H9 (cell line): Measurements from ENCODE around the gene GNL3. TPM values are rescaled to one million over a fixed set of nuclear protein-coding genes. Genes with fewer than 3 reads are reported as not detected.

Experiments
- DNase-seq: peaks from one replicate; pipeline ENCODE4 v3.0.0-alpha.2; 2017
- H2AFZ ChIP-seq: one replicate; pipeline ENCODE4 v1.6.1; 2013; ENCODE audit warnings: mild to moderate bottlenecking, low read length, control low read depth, moderate library complexity
- H2AK5ac ChIP-seq: 2 replicates; pipeline ENCODE4 v1.6.1; 2013; ENCODE audit warnings: low read length, control low read depth, mixed read lengths; ENCODE audit not compliant: insufficient read length
- H2BK120ac ChIP-seq: one replicate; pipeline ENCODE4 v1.6.1; 2013; ENCODE audit warnings: low read depth, mild to moderate bottlenecking, low read length, control low read depth, inconsistent platforms; ENCODE audit not compliant: poor library complexity, severe bottlenecking
- H2BK12ac ChIP-seq: 2 replicates; pipeline ENCODE4 v1.6.1; 2013; ENCODE audit warnings: low read length, control low read depth, mixed read lengths, low read depth; ENCODE audit not compliant: insufficient read length
- H2BK15ac ChIP-seq: 2 replicates; pipeline ENCODE4 v1.6.1; 2013; ENCODE audit warnings: low read depth, low read length, control low read depth
- H2BK20ac ChIP-seq: one replicate; pipeline ENCODE4 v1.6.1; 2013; ENCODE audit warnings: low read depth, mild to moderate bottlenecking, low read length, control low read depth, inconsistent platforms; ENCODE audit not compliant: poor library complexity, severe bottlenecking
- H2BK5ac ChIP-seq: 2 replicates; pipeline ENCODE4 v1.6.1; 2013; ENCODE audit warnings: low read length, control low read depth, mixed read lengths; ENCODE audit not compliant: insufficient read length
- H3K14ac ChIP-seq: 2 replicates; pipeline ENCODE4 v1.6.1; 2013; ENCODE audit warnings: low read length, control low read depth; ENCODE audit not compliant: insufficient read depth
- H3K18ac ChIP-seq: 2 replicates; pipeline ENCODE4 v1.6.1; 2013; ENCODE audit warnings: low read depth, mild to moderate bottlenecking, mixed read lengths, low read length, control low read depth; ENCODE audit not compliant: insufficient read length
- H3K23ac ChIP-seq: 2 replicates; pipeline ENCODE4 v1.6.1; 2013; ENCODE audit warnings: low read length, control low read depth, mixed read lengths, low read depth; ENCODE audit not compliant: insufficient read length
- H3K23me2 ChIP-seq: 2 replicates; pipeline ENCODE4 v1.6.1; 2013; ENCODE audit warnings: low read depth, mild to moderate bottlenecking, mixed read lengths, low read length, control low read depth; ENCODE audit not compliant: insufficient read length, poor library complexity, severe bottlenecking
- H3K27ac ChIP-seq: 2 replicates; pipeline ENCODE4 v1.5.1; 2013; ENCODE audit warnings: low read length, control low read depth, mixed read lengths, low read depth; ENCODE audit not compliant: insufficient read length
- H3K27me3 ChIP-seq: 2 replicates; pipeline ENCODE4 v1.6.1; 2013; ENCODE audit warnings: low read length, control low read depth, inconsistent platforms; ENCODE audit not compliant: insufficient read depth
- H3K4ac ChIP-seq: 2 replicates; pipeline ENCODE4 v1.6.1; 2013; ENCODE audit warnings: low read depth, mild to moderate bottlenecking, control low read depth, inconsistent platforms, low read length, moderate library complexity
- H3K4me1 ChIP-seq: 2 replicates; pipeline ENCODE4 v1.6.1; 2013; ENCODE audit warnings: low read length, control low read depth, inconsistent platforms; ENCODE audit not compliant: insufficient read depth
- H3K4me2 ChIP-seq: 2 replicates; pipeline ENCODE4 v1.6.1; 2013; ENCODE audit warnings: low read length, control low read depth, mixed read lengths; ENCODE audit not compliant: insufficient read length, insufficient read depth
- H3K56ac ChIP-seq: 2 replicates; pipeline ENCODE4 v1.6.1; 2013; ENCODE audit warnings: low read depth, mild to moderate bottlenecking, mixed read lengths, low read length, control low read depth; ENCODE audit not compliant: insufficient read length
- H3K79me1 ChIP-seq: 2 replicates; pipeline ENCODE4 v1.6.1; 2013; ENCODE audit warnings: low read depth, mild to moderate bottlenecking, moderate library complexity, low read length, control low read depth, inconsistent platforms; ENCODE audit not compliant: insufficient read depth, poor library complexity, severe bottlenecking
- H3K79me2 ChIP-seq: 2 replicates; pipeline ENCODE4 v1.6.1; 2013; ENCODE audit warnings: low read length, control low read depth, inconsistent platforms; ENCODE audit not compliant: insufficient read depth
- H3K9ac ChIP-seq: 2 replicates; pipeline ENCODE4 v1.6.1; 2013; ENCODE audit warnings: low read length, control low read depth, mixed read lengths; ENCODE audit not compliant: insufficient read length; ENCODE audit errors: extremely low read depth
- H3K9me3 ChIP-seq: one replicate; pipeline ENCODE4 v1.6.1; 2013; ENCODE audit warnings: low read depth, low read length, inconsistent platforms; ENCODE audit not compliant: control insufficient read depth
- H3T11ph ChIP-seq: one replicate; pipeline ENCODE4 v1.6.1; 2013; ENCODE audit warnings: mild to moderate bottlenecking, low read length, control low read depth, inconsistent platforms
- H4K20me1 ChIP-seq: one replicate; pipeline ENCODE4 v1.6.1; 2013; ENCODE audit not compliant: control insufficient read depth, insufficient read length, insufficient read depth
- H4K5ac ChIP-seq: 2 replicates; pipeline ENCODE4 v1.6.1; 2013; ENCODE audit warnings: low read depth, mild to moderate bottlenecking, mixed read lengths, low read length, control low read depth; ENCODE audit not compliant: insufficient read length
- H4K8ac ChIP-seq: replicated peaks from 2 replicates; pipeline ENCODE4 v1.6.1; 2013; ENCODE audit warnings: low read length, control low read depth, mixed read lengths, low read depth; ENCODE audit not compliant: insufficient read length
- H4K91ac ChIP-seq: 2 replicates; pipeline ENCODE4 v1.6.1; 2013; ENCODE audit warnings: low read depth, mild to moderate bottlenecking, moderate library complexity, mixed read lengths, low read length, control low read depth; ENCODE audit not compliant: insufficient read length
- H3K27ac Mint-ChIP-seq, 3 experiments: 2 replicates in 2 of 3; 3 replicates in 1 of 3; pipeline ENCODE4 v1.8.0; 2020 to 2021; ENCODE audit warnings: mixed read lengths in 3 of 3, mild to moderate bottlenecking in 1 of 3, moderate library complexity in 1 of 3
- H3K27me3 Mint-ChIP-seq: 2 replicates; pipeline ENCODE4 v1.8.0; 2021; ENCODE audit warnings: low read depth, mild to moderate bottlenecking, moderate library complexity, mixed read lengths
- H3K36me3 Mint-ChIP-seq, 3 experiments: 2 replicates in 2 of 3; 3 replicates in 1 of 3; pipeline ENCODE4 v1.8.0; 2020 to 2021; ENCODE audit warnings: low read depth in 3 of 3, mixed read lengths in 3 of 3; ENCODE audit not compliant: insufficient read depth in 1 of 3
- H3K4me1 Mint-ChIP-seq, 2 experiments: 2 replicates each; pipeline ENCODE4 v1.8.0; 2020; ENCODE audit warnings: mixed read lengths in 2 of 2
- H3K4me3 Mint-ChIP-seq, 2 experiments: 2 replicates in 1 of 2; 3 replicates in 1 of 2; pipeline ENCODE4 v1.8.0; 2020 to 2021; ENCODE audit warnings: mild to moderate bottlenecking in 2 of 2, mixed read lengths in 2 of 2, moderate library complexity in 1 of 2
- H3K9me3 Mint-ChIP-seq, 2 experiments: 2 replicates in 1 of 2; 3 replicates in 1 of 2; pipeline ENCODE4 v1.8.0; 2020; ENCODE audit warnings: mild to moderate bottlenecking in 2 of 2, mixed read lengths in 2 of 2, moderate library complexity in 1 of 2
- WGBS: extraction: QIAGEN DNeasy Blood & Tissue Kit; methylation state at CpG from one replicate; pipeline ENCODE4 v1.1.7; 2013; ENCODE audit warnings: missing lambda C conversion rate, low lambda C conversion rate, mixed read lengths; ENCODE audit not compliant: insufficient read length; ENCODE audit errors: extremely low coverage; 5-methylcytosine and 5-hydroxymethylcytosine counted together
- total RNA-seq: library from RNA; stranded (reverse); gene quantifications from 2 replicates; pipeline ENCODE4 v1.2.1, GENCODE V29; 2021
- TF ChIP-seq, protein P1 (sequence below): fragments of 200-600 bp; sonication (generic); conservative IDR thresholded peaks from 3 replicates; pipeline ENCODE4 v1.8.0; 2021; ENCODE audit warnings: antibody characterized with exemption, mild to moderate bottlenecking

GNL3 gene
- total RNA-seq, 1 experiment from 2014 or later, result 250 TPM

DNA sequence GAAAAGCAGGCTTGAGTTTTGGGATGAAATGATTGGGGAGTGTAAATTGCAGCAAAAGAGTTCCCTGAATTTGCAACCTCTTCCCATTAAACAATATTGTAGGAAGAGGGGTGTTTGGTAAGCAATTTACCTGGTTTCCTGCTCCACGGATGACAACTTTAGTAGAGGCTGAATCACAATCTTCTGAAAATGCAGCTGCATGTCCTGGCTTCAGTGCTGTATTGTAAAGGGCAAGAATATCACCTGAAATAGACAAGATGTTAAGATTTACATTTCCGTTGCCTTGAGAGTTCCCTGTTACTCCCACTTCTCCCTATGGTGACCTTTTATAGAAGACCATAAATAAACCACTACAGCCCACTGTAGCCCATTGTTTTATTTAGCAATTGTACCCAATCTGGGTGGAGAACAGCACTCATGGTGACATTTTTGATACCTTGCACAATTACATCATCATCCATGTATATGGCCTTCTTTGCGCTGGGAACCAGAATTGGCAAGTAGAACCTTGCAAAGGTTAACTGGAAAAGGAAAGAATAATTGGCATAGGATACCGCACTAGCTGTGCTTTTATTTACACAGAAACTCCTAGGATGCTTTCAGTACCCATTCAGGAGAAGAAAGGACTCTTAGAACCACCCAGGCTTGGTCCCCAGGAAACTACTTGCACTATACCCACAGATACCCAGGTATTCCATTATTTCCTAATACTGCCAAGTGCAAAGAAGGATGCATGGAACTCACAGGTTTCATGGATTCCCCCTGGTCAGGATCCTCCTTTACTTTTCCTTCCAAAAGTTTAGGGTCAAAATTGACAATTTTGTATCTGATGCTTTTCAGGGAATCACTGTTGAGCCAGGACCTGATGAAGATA is 10.2 kb downstream of the GNL3 start:
- Histone ChIP-seq H3K4me2 (no peak overlapping the region), H2AFZ (no peak overlapping the region), H3K79me2 (no peaks in the 10 kb centered on the region), H2BK5ac (no peak overlapping the region), H3K9me3 (no peaks in the 10 kb centered on the region), H3K14ac (no peak overlapping the region), H4K8ac (no peak overlapping the region), H3K18ac (no peak overlapping the region), H3K23me2 (no peaks in the 10 kb centered on the region), H2BK12ac (no peak overlapping the region), H2BK120ac (no peak overlapping the region), H3K23ac (no peak overlapping the region), H3T11ph (no peak overlapping the region), H3K27me3 (no peaks in the 10 kb centered on the region), H4K91ac (no peak overlapping the region), H4K20me1 (no peaks in the 10 kb centered on the region), H2AK5ac (no peak overlapping the region), H3K56ac (no peak overlapping the region), H3K4me1 (no peaks in the 10 kb centered on the region), H3K9ac (no peak overlapping the region), H3K79me1 (no peaks in the 10 kb centered on the region), H3K4ac (no peak overlapping the region), H2BK20ac (no peak overlapping the region), H2BK15ac (no peak overlapping the region), H3K27ac (no peak overlapping the region), H4K5ac (no peak overlapping the region)
- peaks cover 32 to 70% (median 60%) of the 10 kb centered on the region in 3 experiments; a peak in 6 of 7 replicates for H3K36me3 Mint-ChIP-seq
- H3K4me1 Mint-ChIP-seq, result no peaks in the 10 kb centered on the region
- H3K27ac Mint-ChIP-seq, result peak overlapping the region in 1 of 3 experiments; percentile 53; a peak in 1 of 7 replicates
- DNase-seq, result no peak
- H3K27me3 Mint-ChIP-seq, result no peaks in the 10 kb centered on the region
- no peaks in the 10 kb centered on the region for H3K9me3 Mint-ChIP-seq
- no peak overlapping the region for H3K4me3 Mint-ChIP-seq
- WGBS, result no CpG with 5 or more reads among the region's 4 CpGs
- TF ChIP-seq, protein P1, sequence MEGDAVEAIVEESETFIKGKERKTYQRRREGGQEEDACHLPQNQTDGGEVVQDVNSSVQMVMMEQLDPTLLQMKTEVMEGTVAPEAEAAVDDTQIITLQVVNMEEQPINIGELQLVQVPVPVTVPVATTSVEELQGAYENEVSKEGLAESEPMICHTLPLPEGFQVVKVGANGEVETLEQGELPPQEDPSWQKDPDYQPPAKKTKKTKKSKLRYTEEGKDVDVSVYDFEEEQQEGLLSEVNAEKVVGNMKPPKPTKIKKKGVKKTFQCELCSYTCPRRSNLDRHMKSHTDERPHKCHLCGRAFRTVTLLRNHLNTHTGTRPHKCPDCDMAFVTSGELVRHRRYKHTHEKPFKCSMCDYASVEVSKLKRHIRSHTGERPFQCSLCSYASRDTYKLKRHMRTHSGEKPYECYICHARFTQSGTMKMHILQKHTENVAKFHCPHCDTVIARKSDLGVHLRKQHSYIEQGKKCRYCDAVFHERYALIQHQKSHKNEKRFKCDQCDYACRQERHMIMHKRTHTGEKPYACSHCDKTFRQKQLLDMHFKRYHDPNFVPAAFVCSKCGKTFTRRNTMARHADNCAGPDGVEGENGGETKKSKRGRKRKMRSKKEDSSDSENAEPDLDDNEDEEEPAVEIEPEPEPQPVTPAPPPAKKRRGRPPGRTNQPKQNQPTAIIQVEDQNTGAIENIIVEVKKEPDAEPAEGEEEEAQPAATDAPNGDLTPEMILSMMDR, result no peak
